ENCODE measurements around the gene YPEL4.
"Not testable (repeated sequence)": the region's sequence is repeated elsewhere in the genome, so short reads cannot be mapped to it uniquely, and the experiment has no call there.

The YPEL4 gene, protein sequence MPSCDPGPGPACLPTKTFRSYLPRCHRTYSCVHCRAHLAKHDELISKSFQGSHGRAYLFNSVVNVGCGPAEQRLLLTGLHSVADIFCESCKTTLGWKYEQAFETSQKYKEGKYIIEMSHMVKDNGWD

GRCh38 chr11:57649826-57650738 is at the start of gene YPEL4:
Gene YPEL4 (minus strand): TSS chr11:57649912. CDS start chr11:57647107, 2,805 bp downstream.
- DNase-seq = peak; percentile 90

DNA sequence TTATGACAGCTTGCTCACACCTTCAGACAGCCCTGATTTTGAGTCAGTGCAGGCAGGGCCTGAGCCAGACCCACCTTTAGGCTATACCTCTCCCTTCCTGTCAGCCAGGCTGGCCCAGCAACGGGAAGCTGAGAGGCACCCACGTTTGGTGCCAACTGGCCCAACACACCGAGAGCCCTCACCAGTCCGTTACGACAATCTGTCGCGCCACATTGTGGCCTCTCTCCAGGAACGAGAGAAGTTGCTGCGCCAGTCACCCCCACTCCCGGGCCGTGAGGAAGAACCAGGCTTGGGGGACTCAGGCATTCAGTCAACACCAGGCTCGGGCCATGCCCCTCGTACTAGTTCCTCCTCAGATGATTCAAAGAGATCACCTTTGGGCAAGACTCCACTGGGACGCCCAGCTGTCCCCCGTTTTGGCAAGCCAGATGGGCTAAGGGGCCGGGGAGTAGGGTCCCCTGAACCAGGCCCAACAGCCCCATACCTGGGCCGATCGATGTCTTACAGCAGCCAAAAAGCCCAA is 49.2 kb upstream of the YPEL4 start:
- DNase-seq = no peak

- not testable (repeated sequence) for DNase-seq
Measured at GRCh38 chr11:57690474-57690873, 40.8 kb upstream of the YPEL4 start.

- no peak for DNase-seq
Measured at GRCh38 chr11:57681168-57681567, 31.5 kb upstream of the YPEL4 start.

GRCh38 chr11:57680552-57680874 is 30.8 kb upstream of the YPEL4 start:
- no peak for DNase-seq

DNA sequence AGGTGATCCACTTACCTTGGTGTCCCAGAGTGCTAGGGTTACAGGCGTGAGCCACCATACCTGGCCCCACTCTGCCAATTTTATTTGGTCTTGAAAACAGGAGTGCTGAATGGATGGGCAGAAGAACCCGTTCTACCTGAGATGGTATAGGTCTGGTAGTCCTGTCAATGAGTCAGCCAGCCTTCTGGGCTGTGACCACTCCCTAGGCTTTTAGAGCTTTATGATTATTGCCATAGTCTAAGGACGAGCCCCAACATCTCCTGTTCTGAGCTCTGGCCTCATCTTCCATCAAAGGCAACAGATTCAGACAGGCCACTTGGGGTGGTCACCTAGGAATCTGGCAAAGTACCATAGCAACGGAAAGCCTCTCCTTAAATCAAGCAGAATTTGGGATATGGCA is 29.7 kb upstream of the YPEL4 start:
- DNase-seq = no peak

DNA sequence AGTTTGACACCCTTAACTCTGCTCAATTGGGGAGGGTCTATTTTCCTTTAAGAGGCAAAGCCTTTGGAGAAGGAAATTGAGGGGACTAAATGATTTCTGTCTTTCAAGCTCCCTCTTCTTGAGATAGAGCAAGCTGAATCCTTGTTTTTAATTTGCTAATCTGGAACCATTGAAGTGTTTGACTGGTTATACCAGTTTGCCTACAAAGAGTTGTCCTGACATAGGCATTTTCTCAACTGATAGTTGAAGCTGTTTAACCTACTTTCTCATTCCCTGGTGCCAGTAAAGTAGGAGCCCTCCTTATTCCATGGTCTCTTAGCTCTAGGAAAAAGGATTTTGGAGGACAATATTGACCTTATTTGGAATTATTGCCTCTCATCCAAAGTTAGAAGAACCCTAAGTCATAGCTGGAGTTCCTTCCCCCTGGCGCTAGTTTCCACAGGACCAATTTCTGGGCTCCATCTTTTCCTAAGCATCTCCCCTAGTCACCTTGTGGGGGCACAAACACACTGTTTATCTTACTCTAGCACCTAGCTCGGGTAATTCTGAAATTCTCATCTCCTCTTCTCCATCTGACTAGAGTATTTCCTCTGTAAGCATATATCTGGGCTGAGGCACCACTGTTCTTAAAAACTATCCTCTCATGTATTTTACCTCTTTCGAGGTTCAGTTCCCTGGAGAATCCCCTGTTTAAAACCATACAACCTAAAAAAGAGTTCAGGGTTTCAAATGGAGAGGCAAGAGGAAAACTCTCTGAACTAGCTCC is 25.6 kb upstream of the YPEL4 start:
- DNase-seq = no peak

DNA sequence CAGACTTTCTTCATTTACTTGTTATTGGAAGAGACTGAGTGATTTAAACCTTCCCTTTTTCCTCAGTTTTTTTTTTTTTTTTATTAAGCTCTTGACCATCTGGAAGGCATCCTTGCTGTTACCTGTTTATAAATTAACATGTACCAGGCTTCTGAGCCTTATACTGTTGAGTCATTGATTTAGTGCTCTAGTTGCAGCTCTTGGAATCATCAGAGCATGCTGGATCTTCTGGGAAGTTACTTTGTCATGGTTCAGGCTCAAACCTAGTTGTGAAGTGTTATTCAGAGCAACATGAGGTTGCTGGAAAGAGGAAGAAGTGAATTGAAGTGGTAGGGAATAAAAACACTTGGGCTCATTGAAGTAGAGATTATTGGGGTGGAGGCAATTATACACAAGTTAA is 24.5 kb upstream of the YPEL4 start:
- no peak for DNase-seq

DNA sequence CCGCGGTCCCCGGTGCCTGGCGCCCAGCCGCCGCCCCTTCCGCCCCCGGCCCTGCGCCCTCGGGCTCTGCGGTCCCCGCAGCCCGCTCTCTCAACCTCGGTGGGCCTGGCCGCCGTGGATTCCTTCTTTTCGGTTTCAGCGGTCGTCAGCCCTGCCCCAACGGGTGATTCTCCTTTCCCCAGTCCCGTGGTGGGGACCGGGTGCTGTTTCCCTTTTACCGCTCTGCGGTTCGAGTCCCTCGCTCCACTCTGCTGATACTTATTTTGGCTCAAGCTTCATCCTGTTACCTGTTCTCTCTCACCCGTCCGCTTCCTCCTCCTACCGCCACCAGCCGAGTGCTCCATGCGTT is 18.7 kb upstream of the YPEL4 start:
- no peak for DNase-seq

DNA sequence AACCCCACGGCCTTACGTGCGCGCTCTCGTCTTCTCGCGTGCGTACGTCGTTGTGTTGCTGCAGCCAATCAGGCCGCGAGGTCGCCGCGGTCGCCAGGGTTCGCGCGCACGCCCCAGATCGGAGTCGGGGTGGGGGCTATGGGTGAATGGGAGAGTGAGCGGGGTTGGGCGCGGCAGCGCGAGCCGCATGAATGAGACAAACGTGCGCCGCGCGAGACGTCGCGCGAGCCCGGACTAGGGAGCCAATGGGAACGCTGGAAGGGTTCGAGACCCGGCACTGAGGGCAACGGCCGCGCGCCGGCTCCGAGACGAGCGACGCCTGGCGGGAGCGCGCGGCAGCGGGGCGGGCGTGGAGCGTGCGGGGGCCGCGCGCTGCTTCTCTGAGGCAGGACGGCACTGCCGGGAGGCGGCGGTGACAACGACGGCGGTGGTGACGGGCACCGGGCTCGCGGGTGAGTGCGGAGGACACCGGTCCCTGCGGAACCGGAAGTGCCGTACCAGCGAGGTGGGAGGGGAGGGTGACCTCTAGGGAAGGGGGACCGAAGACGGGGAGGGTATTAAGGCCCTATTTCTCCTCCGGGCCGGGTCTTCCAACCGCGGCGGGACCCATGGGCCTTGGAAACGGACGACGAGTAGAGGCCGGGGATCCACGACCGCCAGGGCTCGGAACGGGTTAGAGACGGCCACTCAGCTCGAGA is 18.2 kb upstream of the YPEL4 start, which contains the start of gene ZDHHC5:
Gene ZDHHC5, plus strand, starts transcription at position 379 of the 698 bp plus-strand sequence. CDS start 4,977 bp downstream, outside the sequence.
- DNase-seq = peak; percentile 99

GRCh38 chr11:57667117-57667735 is 17.5 kb upstream of the YPEL4 start:
- DNase-seq = peak; percentile 99

- no peak for DNase-seq
Measured at GRCh38 chr11:57663975-57664374, 14.3 kb upstream of the YPEL4 start.

GRCh38 chr11:57662893-57663292 is 13.2 kb upstream of the YPEL4 start:
- DNase-seq = no peak

DNA sequence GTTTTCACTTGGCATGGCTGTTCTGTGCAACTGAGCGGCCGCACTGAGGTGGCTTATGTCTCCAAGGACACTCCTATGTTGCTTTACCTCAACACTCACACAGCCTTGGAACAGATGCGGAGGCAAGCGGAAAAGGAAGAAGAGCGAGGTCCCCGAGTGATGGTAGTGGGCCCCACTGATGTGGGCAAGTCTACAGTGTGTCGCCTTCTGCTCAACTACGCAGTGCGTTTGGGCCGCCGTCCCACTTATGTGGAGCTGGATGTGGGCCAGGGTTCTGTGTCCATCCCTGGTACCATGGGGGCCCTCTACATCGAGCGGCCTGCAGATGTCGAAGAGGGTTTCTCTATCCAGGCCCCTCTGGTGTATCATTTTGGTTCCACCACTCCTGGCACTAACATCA is 10.0 kb upstream of the YPEL4 start:
- no peak for DNase-seq

DNA sequence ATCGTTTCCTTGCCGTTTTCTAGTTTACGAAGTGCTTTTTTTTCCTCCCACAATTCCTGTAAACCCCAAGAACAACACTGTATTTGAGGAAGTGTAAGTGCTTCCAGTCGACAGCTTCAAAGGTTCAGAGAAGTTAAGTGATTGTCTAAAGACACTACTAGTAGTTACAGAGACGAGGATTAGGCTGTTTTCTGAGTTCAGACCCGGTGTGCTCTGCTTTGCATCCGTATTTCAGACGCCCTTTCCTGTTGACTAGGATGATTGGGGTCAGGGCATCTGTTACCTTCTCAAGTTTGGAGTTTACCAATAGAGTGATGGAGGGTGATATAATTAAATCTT is 8.3 kb upstream of the YPEL4 start:
- no peak for DNase-seq

DNA sequence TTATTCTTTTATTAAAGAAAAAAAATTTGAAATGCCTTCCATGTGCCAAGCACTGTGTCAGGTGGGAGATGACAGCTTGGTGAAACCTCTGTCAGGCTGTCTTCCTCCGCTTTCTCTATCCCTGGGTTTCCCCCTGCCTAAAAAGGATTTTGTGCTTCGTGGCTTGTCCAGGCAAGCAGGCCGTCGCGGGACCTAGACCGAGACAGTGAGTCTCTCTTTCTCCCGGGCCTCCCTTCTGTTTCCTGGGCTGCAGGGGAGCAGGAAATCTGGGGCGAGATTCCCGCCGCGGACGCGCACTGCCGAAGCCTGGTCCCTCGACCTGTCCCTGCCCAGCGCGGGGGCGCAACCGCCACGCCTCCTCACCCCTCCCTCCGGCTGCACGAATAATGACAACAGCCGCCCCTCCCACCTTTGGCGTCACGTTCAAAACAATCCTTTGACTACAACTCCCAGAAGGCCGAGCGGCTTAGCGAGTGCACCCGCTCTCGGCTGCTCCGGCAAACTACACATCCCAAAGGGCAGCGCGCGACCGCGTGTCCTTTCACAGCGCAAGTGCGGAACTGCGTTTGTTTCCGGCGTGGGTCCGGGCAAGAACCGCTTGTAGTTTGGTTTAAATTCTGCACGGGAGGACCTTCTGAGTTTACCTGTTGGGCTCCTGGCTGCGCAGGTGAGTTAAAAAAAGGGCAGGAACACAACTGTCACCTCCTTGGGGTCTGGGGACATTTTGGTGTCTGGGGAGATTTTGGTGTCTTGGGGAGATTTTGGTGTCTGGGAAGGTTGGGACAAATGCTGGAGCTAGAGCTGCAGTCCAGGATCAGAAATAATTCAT is 7.7 kb upstream of the YPEL4 start, which contains the start of gene CLP1:
Gene CLP1, plus strand, starts transcription at position 569 of the 829 bp plus-strand sequence. CDS start 1,715 bp downstream, outside the sequence.
- peak; percentile 100 for DNase-seq

DNA sequence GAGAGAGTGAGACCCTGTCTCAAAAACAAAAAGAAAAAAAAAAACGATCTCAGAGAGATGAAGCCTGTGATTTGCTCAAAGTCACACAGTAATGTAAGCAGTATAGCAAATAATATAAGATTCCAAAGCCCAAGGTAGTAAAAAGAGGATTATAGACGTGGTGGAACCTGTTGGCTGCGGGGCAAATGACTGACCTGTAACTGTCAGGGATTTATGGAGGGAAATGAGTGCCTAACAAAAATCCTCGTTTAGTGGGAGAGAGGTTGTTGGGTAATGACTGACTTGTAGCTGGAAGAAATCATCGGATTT is 7.1 kb upstream of the YPEL4 start:
- no peak for DNase-seq

GRCh38 chr11:57653163-57653562 is 3.5 kb upstream of the YPEL4 start:
- DNase-seq = no peak

GRCh38 chr11:57652662-57653061 is 3.0 kb upstream of the YPEL4 start:
- DNase-seq = peak; percentile 28

GRCh38 chr11:57652230-57652629 is 2.5 kb upstream of the YPEL4 start:
- not testable (repeated sequence) for DNase-seq

DNA sequence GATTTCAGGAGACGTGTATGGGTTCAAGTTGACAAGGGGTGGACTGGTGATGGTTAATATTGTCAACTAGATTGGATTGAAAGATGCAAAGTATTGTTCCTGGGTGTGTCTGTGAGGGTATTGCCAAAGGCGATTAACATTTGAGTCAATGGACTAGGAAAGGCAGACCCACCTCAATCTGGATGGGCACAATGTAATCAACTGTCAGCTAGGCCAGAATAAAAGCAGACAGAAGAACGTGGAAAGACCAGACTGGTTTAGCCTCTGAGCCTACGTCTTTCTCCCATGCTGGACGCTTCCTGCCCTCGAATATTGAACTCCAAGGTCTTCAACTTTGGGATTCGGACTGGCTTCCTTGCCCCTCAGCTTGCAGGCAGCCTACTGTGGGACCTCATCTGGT is 1.7 kb upstream of the YPEL4 start:
- DNase-seq = no peak

GRCh38 chr11:57650739-57651090 is 1.0 kb upstream of the YPEL4 start:
- DNase-seq = peak; percentile 32
